ENCODE measurements around the gene OS9.

OS9 gene

DNA sequence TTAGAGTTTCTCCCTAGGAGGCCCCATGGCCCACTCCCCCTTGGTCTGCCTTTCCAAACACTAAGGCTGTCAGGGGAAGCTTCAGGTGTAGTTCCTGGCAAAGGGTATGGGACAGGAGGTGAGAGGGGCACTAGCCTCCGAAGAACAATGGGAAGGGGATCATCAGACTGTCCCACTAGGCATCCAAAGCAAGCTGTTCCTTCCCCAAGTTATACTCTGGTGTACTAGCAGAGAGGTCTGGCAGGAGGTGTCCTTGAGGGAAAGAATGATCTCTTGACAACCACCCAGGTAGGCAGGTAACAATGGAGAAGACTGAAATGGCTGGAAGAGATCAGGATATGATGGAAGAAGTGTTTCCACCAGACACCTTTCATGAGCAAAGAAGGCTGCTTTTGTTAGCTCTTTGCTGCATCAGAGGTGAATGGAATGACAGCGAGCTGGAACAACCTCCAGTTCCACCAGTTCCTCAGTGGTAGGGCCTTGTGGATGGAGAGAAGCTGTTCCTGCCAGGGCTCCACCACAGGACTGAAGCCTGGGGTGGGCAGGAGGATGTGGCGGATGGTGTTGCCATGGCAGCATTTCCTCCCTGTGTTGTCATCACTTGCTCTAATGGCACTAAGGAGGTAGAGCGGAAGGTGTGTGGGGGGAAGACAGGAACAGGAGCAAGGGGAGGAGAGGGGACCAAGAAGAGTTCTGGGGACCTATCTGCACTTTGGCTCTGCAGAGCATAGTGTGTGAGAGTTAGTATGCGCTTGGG is 46.9 kb downstream of the OS9 start:
- no peak for TF ChIP-seq CTCF (IDR thresholded peaks at IDR 0.05; ENCODE audit: borderline replicate concordance, insufficient read depth, low read depth, low read length)
- peak overlapping the region; percentile 77 for H3K4me3 ChIP-seq (ENCODE audit: low read depth, low read length)

DNA sequence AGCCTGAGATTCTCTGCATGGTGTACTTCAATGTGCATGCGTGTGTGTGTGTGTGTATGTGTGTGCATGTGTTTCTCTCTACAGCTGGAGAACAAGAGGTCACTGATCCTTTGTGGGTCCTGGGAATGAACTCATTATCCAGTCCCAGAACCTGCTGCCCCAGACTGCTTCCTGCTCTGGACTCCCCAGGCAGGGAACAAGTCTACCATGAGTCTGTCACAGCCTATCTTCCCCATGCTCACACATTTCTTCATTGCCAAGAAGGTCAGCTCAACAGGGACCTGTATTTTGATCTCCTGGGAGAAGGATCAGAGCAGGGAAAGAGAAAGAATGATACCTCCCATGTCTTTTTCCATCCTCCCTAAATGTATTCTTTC is 47.5 kb downstream of the OS9 start:
- no peak for TF ChIP-seq CTCF (IDR thresholded peaks at IDR 0.05; ENCODE audit: borderline replicate concordance, insufficient read depth, low read depth, low read length)
- peak overlapping the region; percentile 77 for H3K4me3 ChIP-seq (ENCODE audit: low read depth, low read length)

- TF ChIP-seq CTCF (IDR thresholded peaks at IDR 0.05; ENCODE audit: borderline replicate concordance, insufficient read depth, low read depth, low read length) = peak; percentile 69
These were observed 48.2 kb downstream of the OS9 start for GRCh38 chr12:57741844-57742738.

DNA sequence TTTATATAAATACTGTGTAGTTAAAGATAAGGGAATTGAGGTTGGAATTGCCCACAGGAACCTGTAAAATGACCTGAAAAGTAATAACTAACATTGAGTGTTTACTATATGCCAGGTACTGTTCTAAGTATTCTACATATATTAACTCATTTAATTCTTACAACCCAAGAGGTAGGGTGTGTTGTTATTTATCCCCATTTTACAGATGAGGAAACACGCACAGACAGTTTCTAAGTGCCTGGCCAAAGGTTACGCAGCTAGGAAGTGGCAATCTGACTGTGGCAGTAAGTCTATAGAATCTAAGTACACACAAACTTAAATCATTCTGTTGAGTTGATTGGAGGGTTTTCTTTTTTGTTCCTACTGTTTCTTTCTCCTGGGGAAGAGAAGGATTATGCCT is 49.8 kb downstream of the OS9 start:
- TF ChIP-seq CTCF (IDR thresholded peaks at IDR 0.05; ENCODE audit: borderline replicate concordance, insufficient read depth, low read depth, low read length) = no peak
- no peak overlapping the region for H3K4me3 ChIP-seq (ENCODE audit: low read depth, low read length)

More at GRCh38 chr12:57741844-57742738, 48.2 kb downstream of the OS9 start:
- H3K4me3 ChIP-seq (ENCODE audit: low read depth, low read length) = peak overlapping the region; percentile 77

DNA sequence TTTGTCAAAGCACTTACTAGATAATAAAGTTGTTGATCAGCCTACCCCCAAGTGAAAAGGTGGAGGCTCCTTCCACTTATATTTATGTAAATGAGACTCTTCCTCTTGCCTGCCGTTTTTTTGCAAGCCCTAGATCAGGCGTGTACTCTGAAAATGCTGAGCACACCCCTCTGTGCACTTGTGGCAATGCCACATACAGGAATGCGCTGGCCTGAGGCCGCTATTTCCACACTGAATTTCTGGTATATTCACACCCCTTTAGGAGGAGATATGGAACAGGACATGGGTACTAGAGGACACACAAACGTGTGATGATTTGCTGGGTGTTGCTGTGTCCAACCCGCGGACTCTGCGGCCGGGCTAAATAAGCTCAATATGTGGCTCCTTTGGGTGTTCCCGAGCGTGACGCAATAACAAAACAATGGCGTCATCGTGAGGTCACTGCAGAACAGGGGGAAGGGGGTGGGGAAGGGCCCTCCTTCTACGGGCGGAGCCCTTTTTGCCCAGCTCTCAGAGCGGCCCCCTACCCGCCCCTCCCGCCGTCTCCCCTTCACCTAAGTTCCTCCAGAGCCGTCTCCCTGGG is 50.4 kb downstream of the OS9 start:
- no peak for TF ChIP-seq CTCF (IDR thresholded peaks at IDR 0.05; ENCODE audit: borderline replicate concordance, insufficient read depth, low read depth, low read length)
- H3K4me3 ChIP-seq (ENCODE audit: low read depth, low read length) = peak overlapping the region; percentile 61

GRCh38 chr12:57744777-57745484 is 51.0 kb downstream of the OS9 start, which contains the start of gene TSPAN31:
TSS of gene TSPAN31 (plus strand) at chr12:57745039. CDS start at chr12:57745155, 116 bp downstream.
- TF ChIP-seq CTCF (IDR thresholded peaks at IDR 0.05; ENCODE audit: borderline replicate concordance, insufficient read depth, low read depth, low read length) = no peak
- peak within 1 kb of the TSS; percentile 61 for H3K4me3 ChIP-seq (ENCODE audit: low read depth, low read length)

All from GM12875 (cell line).